CD4-positive, alpha-beta T cell treated with Interleukin-6 at 100 ng/mL for 8 hours (primary cell): Measurements from ENCODE around the gene RNF41.
"Not testable (repeated sequence)": the region's sequence is repeated elsewhere in the genome, so short reads cannot be mapped to it uniquely, and the experiment has no call there.

Experiments
- DNase-seq: peaks from one replicate; pipeline ENCODE4 v3.0.0-alpha.2; 2020; ENCODE audit warnings: mixed read lengths, low spot score

RNF41 gene

GRCh38 chr12:56165369-56165768 lies 56.4 kb downstream of the RNF41 start:
- DNase-seq, result no peak

GRCh38 chr12:56164345-56164729 lies 57.4 kb downstream of the RNF41 start:
- no peak for DNase-seq

GRCh38 chr12:56163533-56164344 lies 58.0 kb downstream of the RNF41 start:
- DNase-seq, result no peak

- DNase-seq, result no peak
Measured at GRCh38 chr12:56162468-56163290, 59.0 kb downstream of the RNF41 start.

- DNase-seq, result no peak
Measured at GRCh38 chr12:56161690-56162351, 59.9 kb downstream of the RNF41 start.

- DNase-seq, result no peak
Measured at GRCh38 chr12:56160894-56161689, 60.6 kb downstream of the RNF41 start.

GRCh38 chr12:56160193-56160763 lies 61.4 kb downstream of the RNF41 start:
- DNase-seq, result peak; percentile 70

GRCh38 chr12:56159482-56160192 lies 62.1 kb downstream of the RNF41 start:
- no peak for DNase-seq

GRCh38 chr12:56158926-56159461 lies 62.7 kb downstream of the RNF41 start:
- peak; percentile 14 for DNase-seq

GRCh38 chr12:56158029-56158925 lies 63.4 kb downstream of the RNF41 start, which contains the start of gene MYL6:
TSS of gene MYL6 (plus strand) at chr12:56158359. CDS start at chr12:56158402, 43 bp downstream.
- peak; percentile 94 for DNase-seq

- DNase-seq, result peak; percentile 52
Measured at GRCh38 chr12:56157201-56158028, 64.3 kb downstream of the RNF41 start.

- DNase-seq, result not testable (repeated sequence)
Measured at GRCh38 chr12:56156464-56157200, 65.1 kb downstream of the RNF41 start.

- DNase-seq, result no peak
Measured at GRCh38 chr12:56155256-56155845, 66.4 kb downstream of the RNF41 start.

- no peak for DNase-seq
Measured at GRCh38 chr12:56154818-56155217, 66.9 kb downstream of the RNF41 start.

- DNase-seq, result no peak
Measured at GRCh38 chr12:56154246-56154771, 67.4 kb downstream of the RNF41 start.

GRCh38 chr12:56153678-56154065 lies 68.0 kb downstream of the RNF41 start:
- no peak for DNase-seq
